CD4-positive, alpha-beta T cell (primary cell): Measurements from ENCODE around the gene LRR1. TPM values are rescaled to one million over a fixed set of nuclear protein-coding genes. Genes with fewer than 3 reads are reported as not detected.

ENCODE experiments used
- ATAC-seq: fragments of 200-7000 bp; cut with Tn5 transposase; one replicate; pipeline ENCODE4 v1.10.0; 2022; ENCODE audit warnings: mild to moderate bottlenecking; ENCODE audit not compliant: poor library complexity
- CTCF ChIA-PET: fragments of 350-600 bp; sonication (Branson Sonifier 250); formaldehyde crosslinking; loops from one replicate; lab custom pipeline; 2021; ENCODE audit warnings: antibody characterized with exemption, inconsistent platforms; lab: Charles Lee
- POLR2A ChIA-PET: fragments of 350-600 bp; sonication (Branson Sonifier 250); formaldehyde crosslinking; loops from one replicate; lab custom pipeline; 2021; ENCODE audit warnings: antibody characterized with exemption, inconsistent platforms; lab: Charles Lee
- DNase-seq, 14 experiments: peaks; one replicate each; pipeline ENCODE4 v3.0.0-alpha.2; 2013 to 2020; ENCODE audit warnings: mixed read lengths in 2 of 14
- H3K27ac ChIP-seq, 2 donors: one replicate each; pipeline versions ENCODE4 v1.5.1 to v1.7.0; 2013; ENCODE audit warnings: low read length in 2 of 2, low read depth in 1 of 2, mild to moderate bottlenecking in 1 of 2
- H3K27me3 ChIP-seq, 2 experiments: 1 replicate in 1 of 2; 2 replicates in 1 of 2; pipeline versions ENCODE4 v1.6.1 to v1.7.0; 2013; ENCODE audit warnings: low read length in 2 of 2, control low read depth in 1 of 2, mild to moderate bottlenecking in 1 of 2, moderate library complexity in 1 of 2; ENCODE audit not compliant: insufficient read depth in 2 of 2, control insufficient read depth in 1 of 2
- H3K36me3 ChIP-seq: one replicate; pipeline ENCODE4 v1.6.1; 2013; ENCODE audit warnings: low read length, control low read depth; ENCODE audit not compliant: insufficient read depth
- H3K4me1 ChIP-seq: one replicate; pipeline ENCODE4 v1.6.1; 2013; ENCODE audit warnings: low read length, control low read depth; ENCODE audit not compliant: insufficient read depth
- H3K4me3 ChIP-seq: one replicate; pipeline ENCODE4 v1.5.1; 2013; ENCODE audit warnings: mild to moderate bottlenecking, low read length, moderate library complexity
- H3K9me3 ChIP-seq, 2 experiments: 1 replicate in 1 of 2; 2 replicates in 1 of 2; pipeline versions ENCODE4 v1.6.1 to v1.7.0; 2013; ENCODE audit warnings: low read length in 2 of 2, mild to moderate bottlenecking in 2 of 2, control low read depth in 1 of 2, moderate library complexity in 1 of 2; ENCODE audit not compliant: control insufficient read depth in 1 of 2, insufficient read depth in 1 of 2
- H3K27ac Mint-ChIP-seq: one replicate; pipeline ENCODE4 v1.8.0; 2020; ENCODE audit warnings: mixed read lengths
- H3K27me3 Mint-ChIP-seq: one replicate; pipeline ENCODE4 v1.8.0; 2021; ENCODE audit warnings: mixed read lengths
- H3K36me3 Mint-ChIP-seq: one replicate; pipeline ENCODE4 v1.8.0; 2021; ENCODE audit warnings: low read depth, mixed read lengths
- H3K4me1 Mint-ChIP-seq: one replicate; pipeline ENCODE4 v1.8.0; 2021; ENCODE audit warnings: low read depth, mixed read lengths
- H3K4me3 Mint-ChIP-seq: one replicate; pipeline ENCODE4 v1.8.0; 2020; ENCODE audit warnings: mild to moderate bottlenecking, mixed read lengths
- H3K9me3 Mint-ChIP-seq: one replicate; pipeline ENCODE4 v1.8.0; 2020; ENCODE audit warnings: mixed read lengths
- CTCF ChIP-seq: fragments of 200-600 bp; IDR thresholded peaks from one replicate; pipeline ENCODE4 v1.8.0; 2022; ENCODE audit warnings: antibody characterized with exemption, mild to moderate bottlenecking
- intact Hi-C, 2 experiments: fragments of 100-400 bp; cut with DNase I in 1 of 2; cut with micrococcal nuclease in 1 of 2; formaldehyde crosslinking; loops; one replicate each; pipeline versions ENCODE4 v1.15.1 to v1.9.0; 2023 to 2025; cut with DNase I, micrococcal nuclease
- total RNA-seq, 174 experiments: library from RNA in 2 of 174; stranded (reverse) in 2 of 174; gene quantifications; one replicate each; pipeline ENCODE4 v1.2.3 and lab custom pipeline; 2021 to 2026

LRR1 gene
- total RNA-seq, 2 experiments from 2014 or later, result 3.2 to 5.8 TPM

GRCh38 chr14:49553892-49554291 lies 44.8 kb upstream of the LRR1 start:
- Histone ChIP-seq H3K9me3 (no peaks in the 10 kb centered on the region), H3K27me3 (no peaks in the 10 kb centered on the region), H3K4me3 (no peak overlapping the region), H3K4me1 (no peaks in the 10 kb centered on the region), H3K36me3 (no peaks in the 10 kb centered on the region), H3K27ac (no peak overlapping the region)
- ATAC-seq (no peak), DNase-seq (no peak)
- POLR2A ChIA-PET, result interaction anchor here (1.2 kb wide), 1 partner anchor 31 kb away, joined by 3 read pairs; no protein-coding TSS in a partner anchor
- TF ChIP-seq CTCF, result no peak
- Mint-ChIP-seq H3K36me3 (no peaks in the 10 kb centered on the region), H3K9me3 (no peaks in the 10 kb centered on the region), H3K4me1 (no peaks in the 10 kb centered on the region), H3K27me3 (no peaks in the 10 kb centered on the region), H3K4me3 (no peak overlapping the region), H3K27ac (no peak overlapping the region)
- intact Hi-C loops, result no loop called here
- CTCF ChIA-PET, result no interaction called here

GRCh38 chr14:49559979-49560768 lies 38.6 kb upstream of the LRR1 start:
- ChIA-PET POLR2A (no interaction called here), CTCF (no interaction called here)
- H3K27ac Mint-ChIP-seq, result no peak overlapping the region

GRCh38 chr14:49566714-49567113 lies 32.0 kb upstream of the LRR1 start:
- H3K4me1 Mint-ChIP-seq, result no peaks in the 10 kb centered on the region
- TF ChIP-seq CTCF, result no peak
- Histone ChIP-seq H3K4me1 (no peaks in the 10 kb centered on the region), H3K4me3 (no peak overlapping the region), H3K27ac (no peak overlapping the region), H3K9me3 (peaks cover 0 to 6% of the 10 kb centered on the region in 2 experiments), H3K27me3 (no peaks in the 10 kb centered on the region), H3K36me3 (peaks cover 6% of the 10 kb centered on the region)
- ChIA-PET CTCF (no interaction called here), POLR2A (no interaction called here)
- H3K4me3 Mint-ChIP-seq, result no peak overlapping the region
- intact Hi-C loops, result no loop called here
- DNase-seq (no peak), ATAC-seq (no peak)
- H3K27me3 Mint-ChIP-seq, result no peaks in the 10 kb centered on the region
- H3K27ac Mint-ChIP-seq, result no peak overlapping the region
- peaks cover 16% of the 10 kb centered on the region for H3K36me3 Mint-ChIP-seq
- no peaks in the 10 kb centered on the region for H3K9me3 Mint-ChIP-seq

More at GRCh38 chr14:49559979-49560768, 38.6 kb upstream of the LRR1 start:
- H3K27ac ChIP-seq, result no peak overlapping the region
- TF ChIP-seq CTCF, result no peak
- no peaks in the 10 kb centered on the region for H3K9me3 Mint-ChIP-seq
- no peaks in the 10 kb centered on the region for H3K4me1 ChIP-seq
- no peaks in the 10 kb centered on the region for H3K36me3 ChIP-seq
- H3K4me3 Mint-ChIP-seq, result no peak overlapping the region
- no peaks in the 10 kb centered on the region for H3K4me1 Mint-ChIP-seq
- no peaks in the 10 kb centered on the region for H3K27me3 Mint-ChIP-seq
- ATAC-seq (no peak), DNase-seq (no peak)
- no peak overlapping the region for H3K4me3 ChIP-seq
- H3K27me3 ChIP-seq, result no peaks in the 10 kb centered on the region
- H3K36me3 Mint-ChIP-seq, result no peaks in the 10 kb centered on the region
- intact Hi-C loops, result no loop called here
- H3K9me3 ChIP-seq, result no peaks in the 10 kb centered on the region
